Liver (tissue), 9 donors: ENCODE results near the gene EXD3. TPM values are rescaled to one million over a fixed set of nuclear protein-coding genes. Genes with fewer than 3 reads are reported as not detected.

ENCODE experiments used
- DNase-seq: peaks from one replicate; pipeline ENCODE4 v3.0.0-alpha.2; 2017; ENCODE audit warnings: low spot score
- H3K27ac ChIP-seq, 2 donors: one replicate each; pipeline ENCODE4 v1.7.0; 2013; ENCODE audit warnings: inconsistent platforms in 2 of 2, low read length in 2 of 2, control low read depth in 1 of 2, low read depth in 1 of 2, mild to moderate bottlenecking in 1 of 2
- H3K27me3 ChIP-seq, 4 donors: one replicate each; pipeline versions ENCODE4 v1.6.1 to v1.7.0; 2013; ENCODE audit warnings: low read length in 3 of 4, inconsistent platforms in 1 of 4, mild to moderate bottlenecking in 1 of 4, moderate library complexity in 1 of 4; ENCODE audit not compliant: control insufficient read depth in 4 of 4, insufficient read depth in 4 of 4
- H3K36me3 ChIP-seq, 4 donors: one replicate each; pipeline versions ENCODE4 v1.6.1 to v1.7.0; 2013; ENCODE audit warnings: low read length in 3 of 4, mild to moderate bottlenecking in 3 of 4, low read depth in 1 of 4, moderate library complexity in 1 of 4; ENCODE audit not compliant: control insufficient read depth in 4 of 4, insufficient read depth in 3 of 4
- H3K4me1 ChIP-seq, 4 donors: one replicate each; pipeline versions ENCODE4 v1.6.1 to v1.7.0; 2013; ENCODE audit warnings: low read length in 3 of 4, mild to moderate bottlenecking in 3 of 4, moderate library complexity in 1 of 4; ENCODE audit not compliant: control insufficient read depth in 4 of 4, insufficient read depth in 4 of 4
- H3K4me3 ChIP-seq, 3 donors: one replicate each; pipeline versions ENCODE4 v1.6.1 to v1.7.0; 2013; ENCODE audit warnings: low read length in 3 of 3, control low read depth in 1 of 3, low read depth in 1 of 3, mild to moderate bottlenecking in 1 of 3
- H3K9ac ChIP-seq, 2 donors: one replicate each; pipeline ENCODE4 v1.7.0; 2013; ENCODE audit warnings: low read length in 2 of 2, mild to moderate bottlenecking in 2 of 2, moderate library complexity in 2 of 2, control low read depth in 1 of 2, low read depth in 1 of 2
- H3K9me3 ChIP-seq, 4 donors: one replicate each; pipeline versions ENCODE4 v1.6.1 to v1.7.0; 2013; ENCODE audit warnings: low read length in 3 of 4; ENCODE audit not compliant: control insufficient read depth in 4 of 4
- FOXA1 ChIP-seq: IDR thresholded peaks from 2 replicates; pipeline ENCODE4 v1.6.1; 2016; ENCODE audit warnings: antibody characterized with exemption
- FOXA2 ChIP-seq: IDR thresholded peaks from 2 replicates; pipeline ENCODE4 v1.6.1; 2016; ENCODE audit warnings: antibody characterized with exemption
- GABPA ChIP-seq, 2 donors: IDR thresholded peaks in 1 of 2; conservative IDR thresholded peaks in 1 of 2; 2 replicates each; pipeline ENCODE4 v1.6.1; 2016; ENCODE audit warnings: antibody characterized with exemption in 2 of 2, mild to moderate bottlenecking in 1 of 2, moderate library complexity in 1 of 2
- HNF4A ChIP-seq, 2 donors: conservative IDR thresholded peaks; 2 replicates each; pipeline ENCODE4 v1.6.1; 2016; ENCODE audit warnings: antibody characterized with exemption in 2 of 2, mild to moderate bottlenecking in 2 of 2
- HNF4G ChIP-seq: IDR thresholded peaks from 2 replicates; pipeline ENCODE4 v1.6.1; 2016; ENCODE audit warnings: antibody characterized with exemption
- JUND ChIP-seq, 2 donors: IDR thresholded peaks; 2 replicates each; pipeline ENCODE4 v1.6.1; 2016; ENCODE audit warnings: antibody characterized with exemption in 2 of 2
- NR2F2 ChIP-seq: IDR thresholded peaks from 2 replicates; pipeline ENCODE4 v1.6.1; 2016; ENCODE audit warnings: antibody characterized with exemption
- RXRA ChIP-seq, 2 donors: IDR thresholded peaks; 2 replicates each; pipeline ENCODE4 v1.6.1; 2017 to 2018; ENCODE audit warnings: antibody characterized with exemption in 2 of 2, mild to moderate bottlenecking in 1 of 2
- SP1 ChIP-seq: IDR thresholded peaks from 2 replicates; pipeline ENCODE4 v1.6.1; 2018; ENCODE audit warnings: antibody characterized with exemption, mild to moderate bottlenecking
- TAF1 ChIP-seq: conservative IDR thresholded peaks from 2 replicates; pipeline ENCODE4 v1.6.1; 2016; ENCODE audit warnings: antibody characterized with exemption, mild to moderate bottlenecking
- YY1 ChIP-seq: IDR thresholded peaks from 2 replicates; pipeline ENCODE4 v1.6.1; 2016; ENCODE audit warnings: antibody characterized with exemption, mild to moderate bottlenecking
- ZBTB33 ChIP-seq: IDR thresholded peaks from 2 replicates; pipeline ENCODE4 v1.6.1; 2016; ENCODE audit warnings: antibody characterized with exemption
- WGBS: extraction: QIAGEN DNeasy Blood & Tissue Kit; methylation state at CpG from one replicate; pipeline ENCODE4 v1.1.7; 2013; 5-methylcytosine and 5-hydroxymethylcytosine counted together
- polyA plus RNA-seq, 2 donors: library from polyadenylated mRNA; stranded (reverse) in 1 of 2; unstranded in 1 of 2; fragments of 200-250 nt in 1 of 2; fragments of >200 nt in 1 of 2; fragmentation: Nextera tagmentation in 1 of 2; extraction: Ambion mirVana in 1 of 2; gene quantifications; one replicate each; pipeline versions ENCODE4 v1.2.1 to v1.2.3, GENCODE V29; 2013 to 2015
- total RNA-seq, 2 donors: library from RNA; depleted of rRNA; stranded (reverse); fragments of >200 nt; gene quantifications; one replicate each; pipeline ENCODE4 v1.2.3, GENCODE V29; 2014
- TF ChIP-seq, protein P1 (sequence below): IDR thresholded peaks from 2 replicates; pipeline ENCODE4 v1.6.1; 2016; ENCODE audit warnings: antibody characterized with exemption
- TF ChIP-seq, protein P2 (sequence below): IDR thresholded peaks from 2 replicates; pipeline ENCODE4 v1.6.1; 2016; ENCODE audit warnings: antibody characterized with exemption, mild to moderate bottlenecking
- TF ChIP-seq, protein P3 (sequence below): fragments of 150-350 bp; IDR thresholded peaks from 2 replicates; pipeline ENCODE4 v1.5.1; 2017; ENCODE audit warnings: improper control_type of control experiment, low read depth, low read length; ENCODE audit not compliant: missing input control
- donor health status: healthy.
- donor health status: healthy.
- donor health status: healthy.
- donor health status: healthy.
- donor health status: healthy.

EXD3 gene
- total and polyA plus RNA-seq, 4 donors = 2.5 to 6.7 (median 3.7) TPM

DNA sequence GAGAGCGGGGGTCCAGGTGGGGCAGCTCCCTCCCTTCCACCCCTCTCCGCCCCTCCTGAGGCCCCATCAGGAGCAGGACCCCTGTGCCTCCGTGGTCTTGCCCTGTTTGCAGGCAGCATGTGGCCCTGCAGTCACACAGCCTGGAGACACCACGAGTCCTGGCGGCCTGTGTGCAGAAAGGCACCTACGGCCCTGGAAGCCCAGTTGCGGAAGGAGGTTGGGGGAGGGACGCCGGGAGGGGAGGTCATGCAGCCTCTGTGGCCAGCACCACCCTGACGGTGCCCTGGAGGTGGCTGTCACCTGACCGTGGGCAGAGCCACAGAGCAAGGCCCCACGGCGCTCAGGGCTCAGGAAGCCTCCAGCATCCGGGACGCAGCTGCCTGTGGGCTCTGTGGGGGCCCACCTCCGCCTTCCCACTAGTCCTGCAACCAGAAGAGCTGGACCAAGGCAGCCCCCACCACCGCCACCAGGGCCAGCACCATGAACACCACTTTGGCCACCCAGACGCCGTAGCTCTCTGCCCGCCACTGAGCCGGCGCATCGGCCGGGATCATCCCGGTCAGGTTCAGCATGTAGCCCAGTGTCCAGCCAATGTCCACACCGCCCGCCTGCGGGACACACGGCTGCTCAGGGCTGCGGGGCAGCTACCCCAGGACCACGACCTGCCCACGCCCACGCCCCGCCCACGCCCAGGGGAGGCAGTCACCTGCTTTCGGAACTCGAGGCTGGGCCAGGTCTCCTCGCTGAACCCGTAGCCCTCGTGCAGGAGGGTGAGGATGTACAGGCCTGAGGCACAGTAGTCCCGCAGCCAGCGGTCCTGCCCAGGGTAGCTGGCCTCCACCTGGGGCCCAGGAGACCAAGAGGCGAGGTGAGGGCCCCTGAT lies 11.8 kb upstream of the EXD3 start:
- Histone ChIP-seq H3K9ac (no peak overlapping the region), H3K4me3 (no peak overlapping the region), H3K27me3 (no peaks in the 10 kb centered on the region), H3K27ac (no peak overlapping the region), H3K9me3 (no peaks in the 10 kb centered on the region), H3K4me1 (peaks cover 0 to 4% (median 0%) of the 10 kb centered on the region in 4 donors), H3K36me3 (no peaks in the 10 kb centered on the region)
- DNase-seq = no peak
- TF ChIP-seq RXRA (IDR thresholded peaks at IDR 0.05) (no peak), SP1 (no peak), NR2F2 (no peak), FOXA1 (no peak), FOXA2 (no peak), HNF4A (conservative IDR thresholded peaks at IDR 0.05) (no peak), ZBTB33 (no peak), TAF1 (no peak), GABPA (IDR thresholded peaks at IDR 0.05 in 1 of 2, conservative IDR thresholded peaks at IDR 0.05 in 1 of 2) (no peak), HNF4G (no peak), JUND (IDR thresholded peaks at IDR 0.05) (no peak), YY1 (no peak)
- TF ChIP-seq, protein P1, sequence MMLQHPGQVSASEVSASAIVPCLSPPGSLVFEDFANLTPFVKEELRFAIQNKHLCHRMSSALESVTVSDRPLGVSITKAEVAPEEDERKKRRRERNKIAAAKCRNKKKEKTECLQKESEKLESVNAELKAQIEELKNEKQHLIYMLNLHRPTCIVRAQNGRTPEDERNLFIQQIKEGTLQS = no peak
- TF ChIP-seq, protein P2, sequence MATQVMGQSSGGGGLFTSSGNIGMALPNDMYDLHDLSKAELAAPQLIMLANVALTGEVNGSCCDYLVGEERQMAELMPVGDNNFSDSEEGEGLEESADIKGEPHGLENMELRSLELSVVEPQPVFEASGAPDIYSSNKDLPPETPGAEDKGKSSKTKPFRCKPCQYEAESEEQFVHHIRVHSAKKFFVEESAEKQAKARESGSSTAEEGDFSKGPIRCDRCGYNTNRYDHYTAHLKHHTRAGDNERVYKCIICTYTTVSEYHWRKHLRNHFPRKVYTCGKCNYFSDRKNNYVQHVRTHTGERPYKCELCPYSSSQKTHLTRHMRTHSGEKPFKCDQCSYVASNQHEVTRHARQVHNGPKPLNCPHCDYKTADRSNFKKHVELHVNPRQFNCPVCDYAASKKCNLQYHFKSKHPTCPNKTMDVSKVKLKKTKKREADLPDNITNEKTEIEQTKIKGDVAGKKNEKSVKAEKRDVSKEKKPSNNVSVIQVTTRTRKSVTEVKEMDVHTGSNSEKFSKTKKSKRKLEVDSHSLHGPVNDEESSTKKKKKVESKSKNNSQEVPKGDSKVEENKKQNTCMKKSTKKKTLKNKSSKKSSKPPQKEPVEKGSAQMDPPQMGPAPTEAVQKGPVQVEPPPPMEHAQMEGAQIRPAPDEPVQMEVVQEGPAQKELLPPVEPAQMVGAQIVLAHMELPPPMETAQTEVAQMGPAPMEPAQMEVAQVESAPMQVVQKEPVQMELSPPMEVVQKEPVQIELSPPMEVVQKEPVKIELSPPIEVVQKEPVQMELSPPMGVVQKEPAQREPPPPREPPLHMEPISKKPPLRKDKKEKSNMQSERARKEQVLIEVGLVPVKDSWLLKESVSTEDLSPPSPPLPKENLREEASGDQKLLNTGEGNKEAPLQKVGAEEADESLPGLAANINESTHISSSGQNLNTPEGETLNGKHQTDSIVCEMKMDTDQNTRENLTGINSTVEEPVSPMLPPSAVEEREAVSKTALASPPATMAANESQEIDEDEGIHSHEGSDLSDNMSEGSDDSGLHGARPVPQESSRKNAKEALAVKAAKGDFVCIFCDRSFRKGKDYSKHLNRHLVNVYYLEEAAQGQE = no peak
- TF ChIP-seq, protein P3, sequence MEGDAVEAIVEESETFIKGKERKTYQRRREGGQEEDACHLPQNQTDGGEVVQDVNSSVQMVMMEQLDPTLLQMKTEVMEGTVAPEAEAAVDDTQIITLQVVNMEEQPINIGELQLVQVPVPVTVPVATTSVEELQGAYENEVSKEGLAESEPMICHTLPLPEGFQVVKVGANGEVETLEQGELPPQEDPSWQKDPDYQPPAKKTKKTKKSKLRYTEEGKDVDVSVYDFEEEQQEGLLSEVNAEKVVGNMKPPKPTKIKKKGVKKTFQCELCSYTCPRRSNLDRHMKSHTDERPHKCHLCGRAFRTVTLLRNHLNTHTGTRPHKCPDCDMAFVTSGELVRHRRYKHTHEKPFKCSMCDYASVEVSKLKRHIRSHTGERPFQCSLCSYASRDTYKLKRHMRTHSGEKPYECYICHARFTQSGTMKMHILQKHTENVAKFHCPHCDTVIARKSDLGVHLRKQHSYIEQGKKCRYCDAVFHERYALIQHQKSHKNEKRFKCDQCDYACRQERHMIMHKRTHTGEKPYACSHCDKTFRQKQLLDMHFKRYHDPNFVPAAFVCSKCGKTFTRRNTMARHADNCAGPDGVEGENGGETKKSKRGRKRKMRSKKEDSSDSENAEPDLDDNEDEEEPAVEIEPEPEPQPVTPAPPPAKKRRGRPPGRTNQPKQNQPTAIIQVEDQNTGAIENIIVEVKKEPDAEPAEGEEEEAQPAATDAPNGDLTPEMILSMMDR = no peak
- WGBS = 86% methylated on average over 43 of the region's 43 CpGs
